Measurements from ENCODE around the gene STXBP3.

DNA sequence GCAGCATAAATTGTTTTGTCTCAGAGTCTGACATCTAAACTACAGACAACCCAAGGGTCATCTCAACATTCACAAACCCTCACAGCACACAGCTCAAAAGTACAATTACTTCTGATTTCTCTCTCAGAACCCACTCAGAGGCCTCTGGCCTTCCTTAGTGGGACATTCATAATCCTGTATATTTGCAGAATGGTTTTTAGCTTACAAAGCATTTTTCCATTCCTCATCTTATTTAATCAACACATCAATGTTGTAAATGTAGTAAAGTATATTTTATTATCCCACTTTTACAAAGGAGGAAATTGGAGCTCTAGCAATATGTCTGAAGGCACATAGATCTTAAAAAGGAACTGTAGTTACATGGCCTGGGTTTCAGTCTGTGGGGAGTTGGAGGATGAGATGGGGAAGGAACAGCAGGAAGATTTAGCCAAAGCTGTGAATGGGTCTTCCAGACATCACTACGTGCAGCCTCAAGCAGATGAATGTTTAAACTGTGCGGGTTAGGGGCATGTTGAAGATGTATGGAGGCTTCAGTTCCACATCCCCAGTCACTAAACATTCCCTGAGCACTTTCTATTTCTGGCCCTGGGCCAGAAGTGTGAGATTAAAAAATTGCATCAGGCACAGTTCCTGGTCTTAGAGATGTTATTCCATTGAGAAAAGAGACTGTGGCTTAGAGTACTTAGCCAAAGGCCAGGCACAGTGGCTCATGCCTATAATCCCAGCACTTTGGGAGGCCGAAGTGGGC is 97.1 kb downstream of the STXBP3 start:
- TF ChIP-seq, protein P1, sequence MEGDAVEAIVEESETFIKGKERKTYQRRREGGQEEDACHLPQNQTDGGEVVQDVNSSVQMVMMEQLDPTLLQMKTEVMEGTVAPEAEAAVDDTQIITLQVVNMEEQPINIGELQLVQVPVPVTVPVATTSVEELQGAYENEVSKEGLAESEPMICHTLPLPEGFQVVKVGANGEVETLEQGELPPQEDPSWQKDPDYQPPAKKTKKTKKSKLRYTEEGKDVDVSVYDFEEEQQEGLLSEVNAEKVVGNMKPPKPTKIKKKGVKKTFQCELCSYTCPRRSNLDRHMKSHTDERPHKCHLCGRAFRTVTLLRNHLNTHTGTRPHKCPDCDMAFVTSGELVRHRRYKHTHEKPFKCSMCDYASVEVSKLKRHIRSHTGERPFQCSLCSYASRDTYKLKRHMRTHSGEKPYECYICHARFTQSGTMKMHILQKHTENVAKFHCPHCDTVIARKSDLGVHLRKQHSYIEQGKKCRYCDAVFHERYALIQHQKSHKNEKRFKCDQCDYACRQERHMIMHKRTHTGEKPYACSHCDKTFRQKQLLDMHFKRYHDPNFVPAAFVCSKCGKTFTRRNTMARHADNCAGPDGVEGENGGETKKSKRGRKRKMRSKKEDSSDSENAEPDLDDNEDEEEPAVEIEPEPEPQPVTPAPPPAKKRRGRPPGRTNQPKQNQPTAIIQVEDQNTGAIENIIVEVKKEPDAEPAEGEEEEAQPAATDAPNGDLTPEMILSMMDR (IDR thresholded peaks at IDR 0.05; ENCODE audit: low read depth, low read length, missing input control) = no peak
- no peak for TF ChIP-seq YY1 (IDR thresholded peaks at IDR 0.05)
- TF ChIP-seq, protein P2, sequence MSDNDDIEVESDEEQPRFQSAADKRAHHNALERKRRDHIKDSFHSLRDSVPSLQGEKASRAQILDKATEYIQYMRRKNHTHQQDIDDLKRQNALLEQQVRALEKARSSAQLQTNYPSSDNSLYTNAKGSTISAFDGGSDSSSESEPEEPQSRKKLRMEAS (IDR thresholded peaks at IDR 0.05) = no peak
- TF ChIP-seq, protein P3, sequence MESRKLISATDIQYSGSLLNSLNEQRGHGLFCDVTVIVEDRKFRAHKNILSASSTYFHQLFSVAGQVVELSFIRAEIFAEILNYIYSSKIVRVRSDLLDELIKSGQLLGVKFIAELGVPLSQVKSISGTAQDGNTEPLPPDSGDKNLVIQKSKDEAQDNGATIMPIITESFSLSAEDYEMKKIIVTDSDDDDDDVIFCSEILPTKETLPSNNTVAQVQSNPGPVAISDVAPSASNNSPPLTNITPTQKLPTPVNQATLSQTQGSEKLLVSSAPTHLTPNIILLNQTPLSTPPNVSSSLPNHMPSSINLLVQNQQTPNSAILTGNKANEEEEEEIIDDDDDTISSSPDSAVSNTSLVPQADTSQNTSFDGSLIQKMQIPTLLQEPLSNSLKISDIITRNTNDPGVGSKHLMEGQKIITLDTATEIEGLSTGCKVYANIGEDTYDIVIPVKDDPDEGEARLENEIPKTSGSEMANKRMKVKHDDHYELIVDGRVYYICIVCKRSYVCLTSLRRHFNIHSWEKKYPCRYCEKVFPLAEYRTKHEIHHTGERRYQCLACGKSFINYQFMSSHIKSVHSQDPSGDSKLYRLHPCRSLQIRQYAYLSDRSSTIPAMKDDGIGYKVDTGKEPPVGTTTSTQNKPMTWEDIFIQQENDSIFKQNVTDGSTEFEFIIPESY (IDR thresholded peaks at IDR 0.05) = no peak
- TF ChIP-seq EGR1 (IDR thresholded peaks at IDR 0.05; ENCODE audit: low read depth in 2 of 2) = no peak
- TF ChIP-seq, protein P4, sequence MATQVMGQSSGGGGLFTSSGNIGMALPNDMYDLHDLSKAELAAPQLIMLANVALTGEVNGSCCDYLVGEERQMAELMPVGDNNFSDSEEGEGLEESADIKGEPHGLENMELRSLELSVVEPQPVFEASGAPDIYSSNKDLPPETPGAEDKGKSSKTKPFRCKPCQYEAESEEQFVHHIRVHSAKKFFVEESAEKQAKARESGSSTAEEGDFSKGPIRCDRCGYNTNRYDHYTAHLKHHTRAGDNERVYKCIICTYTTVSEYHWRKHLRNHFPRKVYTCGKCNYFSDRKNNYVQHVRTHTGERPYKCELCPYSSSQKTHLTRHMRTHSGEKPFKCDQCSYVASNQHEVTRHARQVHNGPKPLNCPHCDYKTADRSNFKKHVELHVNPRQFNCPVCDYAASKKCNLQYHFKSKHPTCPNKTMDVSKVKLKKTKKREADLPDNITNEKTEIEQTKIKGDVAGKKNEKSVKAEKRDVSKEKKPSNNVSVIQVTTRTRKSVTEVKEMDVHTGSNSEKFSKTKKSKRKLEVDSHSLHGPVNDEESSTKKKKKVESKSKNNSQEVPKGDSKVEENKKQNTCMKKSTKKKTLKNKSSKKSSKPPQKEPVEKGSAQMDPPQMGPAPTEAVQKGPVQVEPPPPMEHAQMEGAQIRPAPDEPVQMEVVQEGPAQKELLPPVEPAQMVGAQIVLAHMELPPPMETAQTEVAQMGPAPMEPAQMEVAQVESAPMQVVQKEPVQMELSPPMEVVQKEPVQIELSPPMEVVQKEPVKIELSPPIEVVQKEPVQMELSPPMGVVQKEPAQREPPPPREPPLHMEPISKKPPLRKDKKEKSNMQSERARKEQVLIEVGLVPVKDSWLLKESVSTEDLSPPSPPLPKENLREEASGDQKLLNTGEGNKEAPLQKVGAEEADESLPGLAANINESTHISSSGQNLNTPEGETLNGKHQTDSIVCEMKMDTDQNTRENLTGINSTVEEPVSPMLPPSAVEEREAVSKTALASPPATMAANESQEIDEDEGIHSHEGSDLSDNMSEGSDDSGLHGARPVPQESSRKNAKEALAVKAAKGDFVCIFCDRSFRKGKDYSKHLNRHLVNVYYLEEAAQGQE (IDR thresholded peaks at IDR 0.05) = no peak
- TF ChIP-seq HNF4G (IDR thresholded peaks at IDR 0.05) = no peak
- TF ChIP-seq, protein P5, sequence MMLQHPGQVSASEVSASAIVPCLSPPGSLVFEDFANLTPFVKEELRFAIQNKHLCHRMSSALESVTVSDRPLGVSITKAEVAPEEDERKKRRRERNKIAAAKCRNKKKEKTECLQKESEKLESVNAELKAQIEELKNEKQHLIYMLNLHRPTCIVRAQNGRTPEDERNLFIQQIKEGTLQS (IDR thresholded peaks at IDR 0.05) = no peak
- TF ChIP-seq FOXA1 (IDR thresholded peaks at IDR 0.05) = no peak
- TF ChIP-seq JUND (IDR thresholded peaks at IDR 0.05) = no peak

All from liver (tissue), 3 donors.